HepG2 (cell line): ENCODE results near the gene LMBRD2. TPM values are rescaled to one million over a fixed set of nuclear protein-coding genes. Genes with fewer than 3 reads are reported as not detected.

Experiments
- BCL6 ChIP-seq: IDR thresholded peaks from 2 replicates; pipeline ENCODE4 v1.6.1; 2016; ENCODE audit warnings: missing genetic modification reagents, missing compliant biosample characterization
- CREM ChIP-seq, 2 experiments: sonication (generic) in 1 of 2; formaldehyde crosslinking in 1 of 2; IDR thresholded peaks; 2 replicates each; pipeline versions ENCODE4 v1.4.0 to v1.6.1; 2016 to 2020; ENCODE audit warnings: antibody characterized with exemption in 1 of 2, mild to moderate bottlenecking in 1 of 2, missing genetic modification reagents in 1 of 2
- DMAP1 ChIP-seq: IDR thresholded peaks from 2 replicates; pipeline ENCODE4 v1.6.1; 2016
- ELF4 ChIP-seq: sonication (generic); formaldehyde crosslinking; IDR thresholded peaks from 2 replicates; pipeline ENCODE4 v1.5.0; 2020; ENCODE audit warnings: missing genetic modification reagents, mild to moderate bottlenecking, moderate library complexity, borderline replicate concordance
- HNF4A ChIP-seq: sonication (generic); formaldehyde crosslinking; IDR thresholded peaks from 2 replicates; pipeline ENCODE4 v1.4.0; 2020; ENCODE audit warnings: missing genetic modification reagents
- MBD4 ChIP-seq: IDR thresholded peaks from 2 replicates; pipeline ENCODE4 v1.6.1; 2012; ENCODE audit warnings: low read length, inconsistent platforms, borderline replicate concordance
- MZF1 ChIP-seq: sonication (generic); formaldehyde crosslinking; IDR thresholded peaks from 2 replicates; pipeline ENCODE4 v1.8.1; 2023; ENCODE audit warnings: mild to moderate bottlenecking, missing genetic modification reagents, borderline replicate concordance
- NAIF1 ChIP-seq: sonication (generic); formaldehyde crosslinking; IDR thresholded peaks from 2 replicates; pipeline ENCODE4 v1.5.0; 2020; ENCODE audit warnings: mild to moderate bottlenecking, missing genetic modification reagents, borderline replicate concordance
- PCBP1 ChIP-seq: fragments of 200-400 bp; formaldehyde crosslinking; IDR thresholded peaks from 2 replicates; pipeline ENCODE4 v1.6.1; 2017; ENCODE audit warnings: mild to moderate bottlenecking, low read depth, low read length, borderline replicate concordance
- TBL1XR1 ChIP-seq: fragments of 150-350 bp; IDR thresholded peaks from 2 replicates; pipeline ENCODE4 v1.6.1; 2014; ENCODE audit warnings: borderline replicate concordance, low read length; ENCODE audit not compliant: partially characterized antibody
- TEAD3 ChIP-seq: optimal IDR thresholded peaks from 2 replicates; pipeline ENCODE3; 2016; ENCODE audit warnings: borderline replicate concordance
- ZNF224 ChIP-seq: sonication (generic); formaldehyde crosslinking; IDR thresholded peaks from 2 replicates; pipeline ENCODE4 v1.5.0; 2020; ENCODE audit warnings: mild to moderate bottlenecking, missing genetic modification reagents
- ZNF296 ChIP-seq: sonication (generic); formaldehyde crosslinking; conservative IDR thresholded peaks from 2 replicates; pipeline ENCODE4 v1.5.0; 2020; ENCODE audit warnings: mild to moderate bottlenecking, missing genetic modification reagents
- ZNF430 ChIP-seq: sonication (generic); formaldehyde crosslinking; IDR thresholded peaks from 2 replicates; pipeline ENCODE4 v1.9.0; 2021; ENCODE audit warnings: mild to moderate bottlenecking, missing genetic modification reagents
- ZNF720 ChIP-seq: sonication (generic); formaldehyde crosslinking; IDR thresholded peaks from 2 replicates; pipeline ENCODE4 v1.4.0; 2020; ENCODE audit warnings: missing genetic modification reagents
- ZNF761 ChIP-seq: sonication (generic); formaldehyde crosslinking; conservative IDR thresholded peaks from 2 replicates; pipeline ENCODE4 v1.4.0; 2020; ENCODE audit warnings: mild to moderate bottlenecking, missing genetic modification reagents
- ZNF782 ChIP-seq: sonication (generic); formaldehyde crosslinking; IDR thresholded peaks from 2 replicates; pipeline ENCODE4 v1.4.0; 2020; ENCODE audit warnings: missing genetic modification reagents, mild to moderate bottlenecking, borderline replicate concordance
- polyA plus RNA-seq, 8 experiments: library from polyadenylated mRNA; depleted of rRNA in 3 of 8; stranded (reverse) in 7 of 8; unstranded in 1 of 8; fragments of >200 nt; fragmentation: Illumina TruSeq in 4 of 8; extraction: Trizol in 4 of 8; gene quantifications; 2 replicates each; pipeline versions ENCODE4 v1.2.1 to v1.2.3, GENCODE V29; 2011 to 2016; ENCODE audit warnings: low read depth in 4 of 8, missing spikeins in 1 of 8, mixed read lengths in 1 of 8; ENCODE audit not compliant: insufficient read depth in 1 of 8
- total RNA-seq, 5 experiments: library from RNA; depleted of rRNA; stranded (reverse); fragments of >200 nt; fragmentation: Illumina TruSeq; extraction: Trizol; gene quantifications; 2 replicates each; pipeline ENCODE4 v1.2.3, GENCODE V29; 2016; ENCODE audit warnings: low read depth in 1 of 5
- TF ChIP-seq, protein P1 (sequence below): sonication (generic); formaldehyde crosslinking; IDR thresholded peaks from 2 replicates; pipeline ENCODE4 v1.4.0; 2020; ENCODE audit warnings: missing genetic modification reagents
- TF ChIP-seq, protein P2 (sequence below): sonication (generic); formaldehyde crosslinking; IDR thresholded peaks from 2 replicates; pipeline ENCODE4 v1.8.1; 2023; ENCODE audit warnings: mild to moderate bottlenecking, moderate library complexity, missing genetic modification reagents
- TF ChIP-seq, protein P3 (sequence below): sonication (generic); formaldehyde crosslinking; IDR thresholded peaks from 2 replicates; pipeline ENCODE4 v1.4.0; 2020; ENCODE audit warnings: mild to moderate bottlenecking, missing genetic modification reagents
- TF ChIP-seq, protein P4 (sequence below): sonication (generic); formaldehyde crosslinking; IDR thresholded peaks from 2 replicates; pipeline ENCODE4 v1.8.0; 2022; ENCODE audit warnings: missing genetic modification reagents, mild to moderate bottlenecking, inconsistent platforms, borderline replicate concordance
- TF ChIP-seq, protein P5 (sequence below): sonication (generic); formaldehyde crosslinking; IDR thresholded peaks from 2 replicates; pipeline ENCODE4 v1.4.0; 2020; ENCODE audit warnings: mild to moderate bottlenecking, low read depth, missing genetic modification reagents

The LMBRD2 gene
- total and polyA plus RNA-seq, 2 of the 13 experiments (the other 11 are each of a cell fraction or from before 2014, with no cell fraction given): 2.0 to 4.7 TPM

DNA sequence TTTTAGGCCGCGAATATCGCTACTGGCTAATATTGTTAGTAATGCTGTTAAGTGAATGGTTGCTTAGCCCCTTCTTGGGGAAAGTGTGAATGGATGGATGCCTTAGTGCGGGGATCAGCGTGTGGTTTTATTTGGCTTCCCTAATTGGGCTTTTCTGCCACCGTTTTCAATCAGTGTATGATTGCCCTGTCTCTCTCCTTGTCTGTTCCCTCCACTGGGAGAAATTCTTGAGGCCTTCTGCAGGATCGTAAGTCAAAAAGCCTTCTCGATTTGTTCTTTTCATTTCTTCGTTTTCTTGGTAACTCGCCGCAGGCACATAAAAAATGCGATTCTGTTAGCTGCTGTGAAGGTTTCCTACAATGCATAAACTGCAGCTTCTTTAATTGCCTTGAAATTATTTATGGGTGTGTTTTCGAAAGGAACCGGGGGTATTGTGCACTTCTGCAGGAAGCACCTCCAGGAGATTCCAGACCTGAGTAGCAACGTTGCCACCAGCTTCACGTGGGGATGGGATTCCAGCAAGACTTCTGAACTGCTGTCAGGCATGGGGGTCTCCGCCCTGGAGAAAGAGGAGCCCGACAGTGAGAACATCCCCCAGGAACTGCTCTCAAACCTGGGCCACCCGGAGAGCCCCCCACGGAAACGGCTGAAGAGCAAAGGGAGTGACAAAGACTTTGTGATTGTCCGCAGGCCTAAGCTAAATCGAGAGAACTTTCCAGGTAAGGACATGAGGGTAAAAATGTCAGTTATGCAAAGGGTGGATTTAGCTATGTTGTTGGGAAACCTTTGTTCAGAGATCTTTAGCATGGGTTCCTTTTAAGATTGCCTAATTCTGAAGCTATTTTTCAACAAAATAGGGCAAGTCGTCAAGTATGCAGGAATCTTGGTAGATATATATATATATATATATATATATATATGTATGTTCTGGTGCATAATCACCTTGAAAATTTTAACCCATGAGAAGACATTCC lies 924 bp upstream of the LMBRD2 start (continued):
- TF ChIP-seq CREM (IDR thresholded peaks at IDR 0.05) (no peak), CREM (CRISPR knock-in tag; IDR thresholded peaks at IDR 0.05) (no peak), ZNF430 (no peak), NAIF1 (no peak), ZNF761 (0 out of 2 replicates have a peak, but pooled peaks have one; percentile 18), ZNF782 (CRISPR knock-in tag) (no peak), ZNF720 (CRISPR knock-in tag) (no peak), TEAD3 (CRISPR knock-in tag) (no peak), DMAP1 (CRISPR knock-in tag) (peak; percentile 7; the same call in 1 of the 2 replicates), MBD4 (no peak), ZNF296 (CRISPR knock-in tag) (no peak), TBL1XR1 (no peak), ELF4 (no peak), MZF1 (no peak), HNF4A (no peak), PCBP1 (no peak), ZNF224 (CRISPR knock-in tag) (no peak), BCL6 (CRISPR knock-in tag) (no peak)
- TF ChIP-seq, protein P1, sequence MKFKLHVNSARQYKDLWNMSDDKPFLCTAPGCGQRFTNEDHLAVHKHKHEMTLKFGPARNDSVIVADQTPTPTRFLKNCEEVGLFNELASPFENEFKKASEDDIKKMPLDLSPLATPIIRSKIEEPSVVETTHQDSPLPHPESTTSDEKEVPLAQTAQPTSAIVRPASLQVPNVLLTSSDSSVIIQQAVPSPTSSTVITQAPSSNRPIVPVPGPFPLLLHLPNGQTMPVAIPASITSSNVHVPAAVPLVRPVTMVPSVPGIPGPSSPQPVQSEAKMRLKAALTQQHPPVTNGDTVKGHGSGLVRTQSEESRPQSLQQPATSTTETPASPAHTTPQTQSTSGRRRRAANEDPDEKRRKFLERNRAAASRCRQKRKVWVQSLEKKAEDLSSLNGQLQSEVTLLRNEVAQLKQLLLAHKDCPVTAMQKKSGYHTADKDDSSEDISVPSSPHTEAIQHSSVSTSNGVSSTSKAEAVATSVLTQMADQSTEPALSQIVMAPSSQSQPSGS: no peak
- TF ChIP-seq, protein P2, sequence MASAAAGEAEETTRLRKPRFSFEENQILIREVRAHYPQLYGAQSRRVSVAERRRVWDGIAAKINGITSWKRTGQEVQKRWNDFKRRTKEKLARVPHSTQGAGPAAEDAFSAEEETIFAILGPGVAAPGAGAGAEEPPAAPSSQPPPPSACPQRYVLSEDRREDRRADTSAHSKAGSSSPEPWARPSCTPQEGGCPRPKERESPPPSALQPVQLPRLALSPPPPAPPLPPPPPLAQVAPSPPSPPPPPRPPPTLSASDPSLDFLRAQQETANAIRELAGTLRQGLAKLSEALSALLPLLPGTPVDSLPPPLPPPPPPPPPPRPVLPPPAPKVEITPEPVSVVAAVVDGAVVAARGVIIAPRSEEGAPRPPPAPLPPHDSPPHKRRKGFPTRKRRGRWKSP (CRISPR knock-in tag): 0 out of 2 replicates have a peak, but pooled peaks have one; percentile 1
- TF ChIP-seq, protein P3, sequence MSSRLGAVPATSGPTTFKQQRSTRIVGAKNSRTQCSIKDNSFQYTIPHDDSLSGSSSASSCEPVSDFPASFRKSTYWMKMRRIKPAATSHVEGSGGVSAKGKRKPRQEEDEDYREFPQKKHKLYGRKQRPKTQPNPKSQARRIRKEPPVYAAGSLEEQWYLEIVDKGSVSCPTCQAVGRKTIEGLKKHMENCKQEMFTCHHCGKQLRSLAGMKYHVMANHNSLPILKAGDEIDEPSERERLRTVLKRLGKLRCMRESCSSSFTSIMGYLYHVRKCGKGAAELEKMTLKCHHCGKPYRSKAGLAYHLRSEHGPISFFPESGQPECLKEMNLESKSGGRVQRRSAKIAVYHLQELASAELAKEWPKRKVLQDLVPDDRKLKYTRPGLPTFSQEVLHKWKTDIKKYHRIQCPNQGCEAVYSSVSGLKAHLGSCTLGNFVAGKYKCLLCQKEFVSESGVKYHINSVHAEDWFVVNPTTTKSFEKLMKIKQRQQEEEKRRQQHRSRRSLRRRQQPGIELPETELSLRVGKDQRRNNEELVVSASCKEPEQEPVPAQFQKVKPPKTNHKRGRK (CRISPR knock-in tag): no peak
- TF ChIP-seq, protein P4, sequence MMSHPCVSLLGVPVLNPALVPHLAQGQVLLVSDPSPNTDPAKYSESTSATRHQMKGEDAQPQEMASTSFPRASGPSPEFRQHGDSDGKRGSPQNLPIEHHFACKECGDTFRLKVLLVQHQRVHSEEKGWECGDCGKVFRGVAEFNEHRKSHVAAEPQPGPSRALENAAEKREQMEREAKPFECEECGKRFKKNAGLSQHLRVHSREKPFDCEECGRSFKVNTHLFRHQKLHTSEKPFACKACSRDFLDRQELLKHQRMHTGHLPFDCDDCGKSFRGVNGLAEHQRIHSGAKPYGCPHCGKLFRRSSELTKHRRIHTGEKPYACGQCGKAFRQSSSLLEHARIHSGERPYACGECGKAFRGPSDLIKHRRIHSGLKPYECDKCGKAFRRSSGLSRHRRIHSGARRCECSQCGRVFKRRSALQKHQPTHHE: no peak; the same call in 1 of the 2 replicates
- TF ChIP-seq, protein P5, sequence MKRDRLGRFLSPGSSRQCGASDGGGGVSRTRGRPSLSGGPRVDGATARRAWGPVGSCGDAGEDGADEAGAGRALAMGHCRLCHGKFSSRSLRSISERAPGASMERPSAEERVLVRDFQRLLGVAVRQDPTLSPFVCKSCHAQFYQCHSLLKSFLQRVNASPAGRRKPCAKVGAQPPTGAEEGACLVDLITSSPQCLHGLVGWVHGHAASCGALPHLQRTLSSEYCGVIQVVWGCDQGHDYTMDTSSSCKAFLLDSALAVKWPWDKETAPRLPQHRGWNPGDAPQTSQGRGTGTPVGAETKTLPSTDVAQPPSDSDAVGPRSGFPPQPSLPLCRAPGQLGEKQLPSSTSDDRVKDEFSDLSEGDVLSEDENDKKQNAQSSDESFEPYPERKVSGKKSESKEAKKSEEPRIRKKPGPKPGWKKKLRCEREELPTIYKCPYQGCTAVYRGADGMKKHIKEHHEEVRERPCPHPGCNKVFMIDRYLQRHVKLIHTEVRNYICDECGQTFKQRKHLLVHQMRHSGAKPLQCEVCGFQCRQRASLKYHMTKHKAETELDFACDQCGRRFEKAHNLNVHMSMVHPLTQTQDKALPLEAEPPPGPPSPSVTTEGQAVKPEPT (CRISPR knock-in tag): no peak
